ENCODE results near the gene NOL4L.

DNA sequence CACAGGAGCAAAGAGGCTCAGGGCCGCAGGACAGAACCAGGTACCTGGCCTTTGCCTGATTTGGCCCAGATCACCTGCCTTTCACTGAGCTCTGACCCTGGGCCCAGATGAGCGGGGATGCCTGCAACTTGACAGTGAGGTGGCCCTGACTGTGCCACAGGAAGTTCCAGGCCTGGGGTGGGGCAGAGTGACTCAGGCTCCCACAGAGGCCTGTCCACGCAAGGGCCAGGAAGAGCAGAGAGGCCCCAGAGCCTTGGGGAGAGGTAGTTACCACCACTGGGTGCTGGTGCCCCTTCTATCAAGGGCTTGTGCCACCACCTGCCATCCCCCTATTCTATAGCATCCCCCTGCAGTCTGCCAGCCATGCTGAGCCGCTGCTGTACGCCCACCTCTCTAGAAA lies 4.1 kb upstream of the NOL4L start:
- TF ChIP-seq, protein P1, sequence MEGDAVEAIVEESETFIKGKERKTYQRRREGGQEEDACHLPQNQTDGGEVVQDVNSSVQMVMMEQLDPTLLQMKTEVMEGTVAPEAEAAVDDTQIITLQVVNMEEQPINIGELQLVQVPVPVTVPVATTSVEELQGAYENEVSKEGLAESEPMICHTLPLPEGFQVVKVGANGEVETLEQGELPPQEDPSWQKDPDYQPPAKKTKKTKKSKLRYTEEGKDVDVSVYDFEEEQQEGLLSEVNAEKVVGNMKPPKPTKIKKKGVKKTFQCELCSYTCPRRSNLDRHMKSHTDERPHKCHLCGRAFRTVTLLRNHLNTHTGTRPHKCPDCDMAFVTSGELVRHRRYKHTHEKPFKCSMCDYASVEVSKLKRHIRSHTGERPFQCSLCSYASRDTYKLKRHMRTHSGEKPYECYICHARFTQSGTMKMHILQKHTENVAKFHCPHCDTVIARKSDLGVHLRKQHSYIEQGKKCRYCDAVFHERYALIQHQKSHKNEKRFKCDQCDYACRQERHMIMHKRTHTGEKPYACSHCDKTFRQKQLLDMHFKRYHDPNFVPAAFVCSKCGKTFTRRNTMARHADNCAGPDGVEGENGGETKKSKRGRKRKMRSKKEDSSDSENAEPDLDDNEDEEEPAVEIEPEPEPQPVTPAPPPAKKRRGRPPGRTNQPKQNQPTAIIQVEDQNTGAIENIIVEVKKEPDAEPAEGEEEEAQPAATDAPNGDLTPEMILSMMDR (IDR thresholded peaks at IDR 0.05) = no peak
- TF ChIP-seq POLR2A (IDR thresholded peaks at IDR 0.05) = no peak
- no peak for TF ChIP-seq EP300 (IDR thresholded peaks at IDR 0.05)

All from suprapubic skin (tissue), 3 donors.